Amygdala (tissue), 56 donors: Measurements from ENCODE around the gene ASXL1.
A peak's percentile ranks its signal among the peaks of the same experiment; 100 is the strongest.

Experiments used
- DNase-seq, 56 donors: peaks; one replicate each; lab custom pipeline; 2025; lab: John Stamatoyannopoulos, UW

ASXL1 gene

GRCh38 chr20:32449057-32449889, 91.1 kb downstream of the ASXL1 start:
- DNase-seq, result peak in 2 of 56 donors; percentile 24 to 47

- DNase-seq, result peak in 2 of 56 donors; percentile 27 to 42
These were observed 91.8 kb downstream of the ASXL1 start for GRCh38 chr20:32449890-32450401.

- no peak for DNase-seq
These were observed 92.4 kb downstream of the ASXL1 start for GRCh38 chr20:32450484-32451061.

GRCh38 chr20:32451340-32451681, 93.2 kb downstream of the ASXL1 start:
- no peak for DNase-seq

GRCh38 chr20:32451682-32452461, 93.7 kb downstream of the ASXL1 start:
- no peak for DNase-seq

- no peak for DNase-seq
These were observed 94.8 kb downstream of the ASXL1 start for GRCh38 chr20:32452776-32453466.

GRCh38 chr20:32453467-32454163, 95.5 kb downstream of the ASXL1 start:
- DNase-seq, result no peak

GRCh38 chr20:32454164-32455145, 96.3 kb downstream of the ASXL1 start:
- no peak for DNase-seq

GRCh38 chr20:32455171-32455900, 97.2 kb downstream of the ASXL1 start:
- no peak for DNase-seq

- DNase-seq, result no peak
These were observed 98.0 kb downstream of the ASXL1 start for GRCh38 chr20:32455901-32456701.

GRCh38 chr20:32456869-32457478, 98.8 kb downstream of the ASXL1 start:
- peak in 30 of 56 donors; percentile 19 to 84 (median 54) for DNase-seq

- peak in 50 of 56 donors; percentile 34 to 89 (median 70) for DNase-seq
These were observed 99.4 kb downstream of the ASXL1 start for GRCh38 chr20:32457479-32457986.

- DNase-seq, result no peak
These were observed 100.1 kb downstream of the ASXL1 start for GRCh38 chr20:32458061-32458836.

GRCh38 chr20:32458837-32459220, 100.7 kb downstream of the ASXL1 start:
- no peak for DNase-seq

GRCh38 chr20:32460231-32460630, 102.1 kb downstream of the ASXL1 start:
- DNase-seq, result no peak
